ENCODE measurements around the gene LGI4.
A peak's percentile ranks its signal among the peaks of the same experiment; 100 is the strongest.

The LGI4 gene

GRCh38 chr19:35125749-35126623 is 8.9 kb downstream of the LGI4 start:
- Histone ChIP-seq H2AFZ (ENCODE audit: low read depth, low read length, severe bottlenecking) (no peak overlapping the region), H3K79me2 (ENCODE audit: insufficient read depth, low read length) (no peaks in the 10 kb centered on the region), H3K27me3 (ENCODE audit: low read length) (no peaks in the 10 kb centered on the region), H3K9ac (ENCODE audit: low read length) (no peak overlapping the region), H3K27ac (ENCODE audit: low read depth, low read length) (no peak overlapping the region), H4K20me1 (ENCODE audit: low read depth, low read length) (no peaks in the 10 kb centered on the region), H3K4me2 (ENCODE audit: low read depth, low read length, poor library complexity, severe bottlenecking) (no peak overlapping the region), H3K9me3 (ENCODE audit: insufficient read depth, low read length) (no peaks in the 10 kb centered on the region), H3K9me2 (replicated peaks; ENCODE audit: insufficient read depth, low read length) (no peaks in the 10 kb centered on the region), H3F3A (ENCODE audit: insufficient read depth) (no peaks in the 10 kb centered on the region), H3K4me3 (ENCODE audit: insufficient read depth, low read length, poor library complexity, severe bottlenecking) (no peak overlapping the region), H3K36me3 (ENCODE audit: low read length) (no peaks in the 10 kb centered on the region)
- no peak for TF ChIP-seq EZH2phosphoT487 (conservative IDR thresholded peaks at IDR 0.05; ENCODE audit: low read length)
- no peak for TF ChIP-seq CTCF (IDR thresholded peaks at IDR 0.05; ENCODE audit: insufficient read depth, low read length, poor library complexity, severe bottlenecking)

GRCh38 chr19:35125270-35125717 is 9.6 kb downstream of the LGI4 start:
- Histone ChIP-seq H3K27ac (ENCODE audit: low read depth, low read length) (no peak overlapping the region), H3K4me2 (ENCODE audit: low read depth, low read length, poor library complexity, severe bottlenecking) (peak overlapping the region; percentile 78)

GRCh38 chr19:35124098-35125060 is 10.5 kb downstream of the LGI4 start:
- H2AFZ ChIP-seq (ENCODE audit: low read depth, low read length, severe bottlenecking): peak overlapping the region; percentile 92
- H3K4me3 ChIP-seq (ENCODE audit: insufficient read depth, low read length, poor library complexity, severe bottlenecking): peak overlapping the region; percentile 57
- no peaks in the 10 kb centered on the region for H3K79me2 ChIP-seq (ENCODE audit: insufficient read depth, low read length)
- peak overlapping the region; percentile 78 for H3K4me2 ChIP-seq (ENCODE audit: low read depth, low read length, poor library complexity, severe bottlenecking)
- no peaks in the 10 kb centered on the region for H3K36me3 ChIP-seq (ENCODE audit: low read length)
- H3K9me2 ChIP-seq (replicated peaks; ENCODE audit: insufficient read depth, low read length): no peaks in the 10 kb centered on the region
- no peaks in the 10 kb centered on the region for H3K27me3 ChIP-seq (ENCODE audit: low read length)
- no peaks in the 10 kb centered on the region for H3F3A ChIP-seq (ENCODE audit: insufficient read depth)
- H3K9me3 ChIP-seq (ENCODE audit: insufficient read depth, low read length): no peaks in the 10 kb centered on the region
- peak overlapping the region; percentile 62 for H3K9ac ChIP-seq (ENCODE audit: low read length)
- no peak overlapping the region for H3K27ac ChIP-seq (ENCODE audit: low read depth, low read length)
- H4K20me1 ChIP-seq (ENCODE audit: low read depth, low read length): no peaks in the 10 kb centered on the region
- TF ChIP-seq CTCF (IDR thresholded peaks at IDR 0.05; ENCODE audit: insufficient read depth, low read length, poor library complexity, severe bottlenecking) (no peak), EZH2phosphoT487 (conservative IDR thresholded peaks at IDR 0.05; ENCODE audit: low read length) (no peak)

More at GRCh38 chr19:35125270-35125717, 9.6 kb downstream of the LGI4 start:
- Histone ChIP-seq H3K9ac (ENCODE audit: low read length) (no peak overlapping the region), H3K4me3 (ENCODE audit: insufficient read depth, low read length, poor library complexity, severe bottlenecking) (no peak overlapping the region), H4K20me1 (ENCODE audit: low read depth, low read length) (no peaks in the 10 kb centered on the region), H2AFZ (ENCODE audit: low read depth, low read length, severe bottlenecking) (no peak overlapping the region), H3K9me2 (replicated peaks; ENCODE audit: insufficient read depth, low read length) (no peaks in the 10 kb centered on the region), H3K79me2 (ENCODE audit: insufficient read depth, low read length) (no peaks in the 10 kb centered on the region), H3F3A (ENCODE audit: insufficient read depth) (no peaks in the 10 kb centered on the region), H3K9me3 (ENCODE audit: insufficient read depth, low read length) (no peaks in the 10 kb centered on the region), H3K27me3 (ENCODE audit: low read length) (no peaks in the 10 kb centered on the region), H3K36me3 (ENCODE audit: low read length) (no peaks in the 10 kb centered on the region)
- no peak for TF ChIP-seq CTCF (IDR thresholded peaks at IDR 0.05; ENCODE audit: insufficient read depth, low read length, poor library complexity, severe bottlenecking)
- no peak for TF ChIP-seq EZH2phosphoT487 (conservative IDR thresholded peaks at IDR 0.05; ENCODE audit: low read length)
